ENCODE results near the gene SLC22A24. TPM values are rescaled to one million over a fixed set of nuclear protein-coding genes. Genes with fewer than 3 reads are reported as not detected.

SLC22A24 gene
- total and polyA plus RNA-seq, 2 experiments from 2014 or later, result not detected

GRCh38 chr11:63099555-63099954, 44.5 kb downstream of the SLC22A24 start:
- no peak overlapping the region for H3K27ac ChIP-seq (ENCODE audit: low read depth)
- ATAC-seq, result no peak

More at GRCh38 chr11:63099555-63099954, 44.5 kb downstream of the SLC22A24 start:
- Histone ChIP-seq H3K4me2 (no peak overlapping the region), H3K4me1 (ENCODE audit: insufficient read depth) (no peaks in the 10 kb centered on the region), H3K79me2 (replicated peaks; ENCODE audit: insufficient read depth) (no peaks in the 10 kb centered on the region), H4K20me1 (replicated peaks; ENCODE audit: insufficient read depth) (no peaks in the 10 kb centered on the region), H3F3A (replicated peaks; ENCODE audit: low read depth) (no peaks in the 10 kb centered on the region), H3K36me3 (ENCODE audit: insufficient read depth) (no peaks in the 10 kb centered on the region), H3K9me2 (ENCODE audit: insufficient read depth) (no peaks in the 10 kb centered on the region), H3K27me3 (ENCODE audit: insufficient read depth) (no peaks in the 10 kb centered on the region), H2AFZ (no peak overlapping the region), H3K4me3 (no peak overlapping the region)
- TF ChIP-seq ZNF462 (CRISPR knock-in tag; IDR thresholded peaks at IDR 0.05), result no peak
- TF ChIP-seq ZNF331 (CRISPR knock-in tag; IDR thresholded peaks at IDR 0.05; ENCODE audit: low read depth), result no peak
- TF ChIP-seq POLR2AphosphoS5 (IDR thresholded peaks at IDR 0.05; ENCODE audit: low read depth), result no peak
- no peak for TF ChIP-seq JUNB (IDR thresholded peaks at IDR 0.05; ENCODE audit: unreplicated experiment)
- TF ChIP-seq, protein P1, sequence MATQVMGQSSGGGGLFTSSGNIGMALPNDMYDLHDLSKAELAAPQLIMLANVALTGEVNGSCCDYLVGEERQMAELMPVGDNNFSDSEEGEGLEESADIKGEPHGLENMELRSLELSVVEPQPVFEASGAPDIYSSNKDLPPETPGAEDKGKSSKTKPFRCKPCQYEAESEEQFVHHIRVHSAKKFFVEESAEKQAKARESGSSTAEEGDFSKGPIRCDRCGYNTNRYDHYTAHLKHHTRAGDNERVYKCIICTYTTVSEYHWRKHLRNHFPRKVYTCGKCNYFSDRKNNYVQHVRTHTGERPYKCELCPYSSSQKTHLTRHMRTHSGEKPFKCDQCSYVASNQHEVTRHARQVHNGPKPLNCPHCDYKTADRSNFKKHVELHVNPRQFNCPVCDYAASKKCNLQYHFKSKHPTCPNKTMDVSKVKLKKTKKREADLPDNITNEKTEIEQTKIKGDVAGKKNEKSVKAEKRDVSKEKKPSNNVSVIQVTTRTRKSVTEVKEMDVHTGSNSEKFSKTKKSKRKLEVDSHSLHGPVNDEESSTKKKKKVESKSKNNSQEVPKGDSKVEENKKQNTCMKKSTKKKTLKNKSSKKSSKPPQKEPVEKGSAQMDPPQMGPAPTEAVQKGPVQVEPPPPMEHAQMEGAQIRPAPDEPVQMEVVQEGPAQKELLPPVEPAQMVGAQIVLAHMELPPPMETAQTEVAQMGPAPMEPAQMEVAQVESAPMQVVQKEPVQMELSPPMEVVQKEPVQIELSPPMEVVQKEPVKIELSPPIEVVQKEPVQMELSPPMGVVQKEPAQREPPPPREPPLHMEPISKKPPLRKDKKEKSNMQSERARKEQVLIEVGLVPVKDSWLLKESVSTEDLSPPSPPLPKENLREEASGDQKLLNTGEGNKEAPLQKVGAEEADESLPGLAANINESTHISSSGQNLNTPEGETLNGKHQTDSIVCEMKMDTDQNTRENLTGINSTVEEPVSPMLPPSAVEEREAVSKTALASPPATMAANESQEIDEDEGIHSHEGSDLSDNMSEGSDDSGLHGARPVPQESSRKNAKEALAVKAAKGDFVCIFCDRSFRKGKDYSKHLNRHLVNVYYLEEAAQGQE (IDR thresholded peaks at IDR 0.05; ENCODE audit: unreplicated experiment), result no peak
- no peak for TF ChIP-seq ZNF114 (CRISPR knock-in tag; IDR thresholded peaks at IDR 0.05)
- TF ChIP-seq CREB1 (CRISPR knock-in tag; IDR thresholded peaks at IDR 0.05; ENCODE audit: low read depth), result no peak
- TF ChIP-seq STAT1 (IDR thresholded peaks at IDR 0.05; ENCODE audit: unreplicated experiment), result no peak
- TF ChIP-seq ETS1 (IDR thresholded peaks at IDR 0.05), result no peak
- TF ChIP-seq EZH2 (IDR thresholded peaks at IDR 0.05; ENCODE audit: low read depth, unreplicated experiment), result no peak
- no peaks in the 10 kb centered on the region for H3K4me1 Mint-ChIP-seq
- H3K9me3 Mint-ChIP-seq, result peaks cover 31% of the 10 kb centered on the region
- H3K4me3 Mint-ChIP-seq, result no peak overlapping the region
- H3K27me3 Mint-ChIP-seq (ENCODE audit: insufficient read depth, low read depth, poor library complexity), result peaks cover 4% of the 10 kb centered on the region
- no peak for DNase-seq (ENCODE audit: low spot score)
- peaks cover 3% of the 10 kb centered on the region; the same call in 2 of the 3 replicates for H3K36me3 Mint-ChIP-seq (ENCODE audit: low read depth)
- no peak overlapping the region for H3K27ac Mint-ChIP-seq

Measured in GM23338 (cell line).